RCC 7860 (cell line): Measurements from ENCODE around the gene PRSS22.

Experiments
- DNase-seq: peaks from one replicate; pipeline ENCODE4 v3.0.0-alpha.2; 2015; ENCODE audit warnings: low spot score
- FAIRE-seq: peaks from 2 replicates; lab custom pipeline; 2012; peaks lifted over from hg19 to GRCh38; lab: Jason Lieb, UNC

Gene PRSS22

GRCh38 chr16:2817340-2818271, 40.4 kb downstream of the PRSS22 start:
- FAIRE-seq = no peak
- DNase-seq = no peak

DNA sequence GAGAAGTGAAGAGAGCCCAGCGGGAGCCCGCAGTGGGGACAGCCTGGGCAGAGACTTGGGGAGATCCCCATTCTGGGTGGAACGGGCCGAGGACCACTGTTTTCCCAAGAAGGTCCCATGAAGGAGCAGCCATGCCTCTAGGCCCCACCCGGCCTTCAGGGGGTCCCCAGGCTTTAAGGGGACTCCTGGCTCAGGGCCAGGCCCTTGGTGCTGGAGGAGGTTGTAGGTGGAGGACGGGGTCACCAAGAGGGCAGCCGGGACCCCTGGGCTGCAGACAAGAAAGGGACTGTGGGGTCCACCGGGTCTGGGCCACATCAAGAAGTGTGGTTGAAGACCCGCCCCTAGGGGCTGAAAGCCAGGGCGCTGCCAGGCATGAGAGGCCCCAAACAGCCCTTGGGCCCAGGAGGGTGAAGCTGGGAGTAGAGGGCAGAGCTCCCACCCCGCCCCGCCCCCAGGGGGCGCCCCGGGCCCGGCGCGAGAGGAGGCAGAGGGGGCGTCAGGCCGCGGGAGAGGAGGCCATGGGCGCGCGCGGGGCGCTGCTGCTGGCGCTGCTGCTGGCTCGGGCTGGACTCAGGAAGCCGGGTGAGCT, 41.1 kb downstream of the PRSS22 start, which contains the start of gene PRSS21:
Gene PRSS21, plus strand, starts transcription at position 487 of the 589 bp plus-strand sequence. Its CDS starts 32 bp downstream, at position 519.
- DNase-seq (no peak), FAIRE-seq (no peak)

DNA sequence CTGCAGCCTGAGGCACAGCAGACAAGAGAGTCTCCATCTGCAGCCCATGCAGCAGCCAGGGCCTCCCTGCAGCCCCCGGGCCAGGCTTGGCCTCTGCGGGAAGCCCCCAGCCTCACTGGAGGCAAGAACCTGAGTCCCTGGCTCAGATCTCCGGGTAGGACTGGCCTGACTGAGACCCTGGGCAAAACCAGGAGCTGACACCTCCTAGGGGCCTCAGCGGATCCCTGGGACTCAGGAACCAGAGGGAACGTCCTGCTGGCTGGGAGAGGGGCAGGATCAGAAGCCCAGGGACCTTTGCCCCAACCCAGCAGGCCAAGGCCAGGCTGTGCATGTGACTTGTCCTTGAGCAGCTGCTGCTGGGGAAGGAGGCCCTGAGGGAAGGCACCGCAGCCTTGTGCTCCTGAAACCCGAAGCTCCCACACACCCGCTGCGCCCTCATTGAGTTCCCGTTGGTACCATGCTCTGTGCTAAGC, 42.6 kb downstream of the PRSS22 start:
- DNase-seq (no peak), FAIRE-seq (no peak)

GRCh38 chr16:2814551-2815298, 43.2 kb downstream of the PRSS22 start:
- FAIRE-seq (no peak), DNase-seq (no peak)

- FAIRE-seq (no peak), DNase-seq (no peak)
These were observed 44.2 kb downstream of the PRSS22 start for GRCh38 chr16:2813771-2814221.

GRCh38 chr16:2811703-2812471, 46.1 kb downstream of the PRSS22 start:
- FAIRE-seq = no peak
- no peak for DNase-seq

- DNase-seq = no peak
- FAIRE-seq = no peak
These were observed 47.3 kb downstream of the PRSS22 start for GRCh38 chr16:2810651-2811050.

DNA sequence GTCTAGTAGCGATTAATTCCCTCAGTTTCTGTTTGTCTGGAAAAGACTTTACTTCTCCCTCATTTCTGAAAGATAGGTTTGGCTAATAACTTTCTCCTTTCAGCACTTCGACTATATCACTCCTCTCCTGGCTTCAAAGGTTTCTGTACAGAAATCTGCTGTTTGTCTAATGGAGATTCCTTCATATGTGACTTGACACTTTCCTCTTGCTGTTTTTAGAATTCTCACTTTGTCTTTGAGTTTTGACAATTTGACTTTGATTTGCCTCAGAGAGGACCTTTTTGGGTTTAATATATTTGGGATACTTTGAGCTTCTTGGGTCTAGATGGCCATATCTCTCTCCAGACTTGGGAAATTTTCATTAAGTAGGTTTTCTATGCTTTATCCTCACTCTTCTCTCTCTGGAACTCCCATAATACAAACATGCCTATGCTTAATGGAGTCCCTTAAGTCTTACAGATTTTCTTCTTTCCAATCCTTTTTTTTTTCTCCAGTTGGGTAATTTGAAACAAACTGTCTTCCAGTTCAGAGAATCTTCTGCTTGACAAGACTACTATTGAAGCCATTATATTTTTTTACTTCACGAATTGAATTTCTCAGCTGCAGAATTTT, 48.7 kb downstream of the PRSS22 start:
- no peak for FAIRE-seq
- DNase-seq = no peak

DNA sequence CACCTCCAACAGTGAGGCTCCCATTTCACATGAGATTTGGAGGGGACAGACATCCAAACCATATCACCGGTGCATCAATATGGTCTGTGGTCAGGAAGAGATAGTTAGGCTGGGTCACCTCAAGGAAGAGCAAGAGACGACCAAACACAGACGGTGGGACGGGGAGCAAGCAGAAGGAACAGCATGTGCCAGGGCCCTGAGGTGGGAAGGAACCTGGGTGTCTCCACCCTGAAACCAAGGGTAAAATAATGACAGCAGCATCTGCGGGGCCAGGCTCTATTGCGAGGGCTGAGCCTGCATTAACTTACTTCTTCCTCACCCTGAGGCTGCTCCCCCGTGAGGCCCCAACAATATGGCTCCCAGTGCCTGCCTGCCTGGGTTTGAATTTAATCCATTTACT, 49.8 kb downstream of the PRSS22 start:
- FAIRE-seq (no peak), DNase-seq (no peak)

GRCh38 chr16:2806286-2806685, 51.7 kb downstream of the PRSS22 start:
- FAIRE-seq (no peak), DNase-seq (no peak)

- no peak for FAIRE-seq
These were observed 53.2 kb downstream of the PRSS22 start for GRCh38 chr16:2804728-2805127.

DNA sequence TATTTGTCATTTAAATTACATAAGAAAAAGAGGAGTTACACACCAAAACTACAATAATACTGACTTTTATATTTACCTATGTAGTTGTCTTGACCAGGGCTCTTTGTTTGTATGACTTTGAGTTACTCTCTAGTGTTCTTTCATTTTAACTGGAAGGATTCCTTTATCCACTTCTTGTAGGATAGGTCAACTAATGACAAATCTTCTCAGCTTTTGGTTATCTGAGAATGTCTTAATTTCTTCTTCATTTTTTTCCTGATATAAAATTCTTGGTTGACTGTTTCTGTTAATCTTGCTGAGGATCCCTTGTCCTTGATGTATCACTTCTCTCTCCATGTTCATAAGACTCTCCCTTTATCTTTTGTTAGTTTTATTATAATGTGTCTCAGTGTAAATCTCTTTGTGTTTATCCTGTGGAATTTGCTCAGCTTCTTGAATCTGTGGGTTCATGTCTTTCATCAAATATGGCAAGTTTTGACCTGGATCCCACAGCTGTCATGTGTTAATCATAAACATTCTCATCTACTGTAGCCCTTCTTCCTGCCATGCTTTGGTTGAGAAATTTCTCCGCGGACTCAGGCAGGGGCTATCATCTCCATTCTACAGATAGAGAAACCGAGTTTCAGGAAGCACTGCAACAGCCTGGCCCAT, 54.3 kb downstream of the PRSS22 start:
- no peak for DNase-seq
- no peak for FAIRE-seq

More at GRCh38 chr16:2804728-2805127, 53.2 kb downstream of the PRSS22 start:
- no peak for DNase-seq
